ENCODE measurements around the gene UGGT1.

Gene UGGT1, protein sequence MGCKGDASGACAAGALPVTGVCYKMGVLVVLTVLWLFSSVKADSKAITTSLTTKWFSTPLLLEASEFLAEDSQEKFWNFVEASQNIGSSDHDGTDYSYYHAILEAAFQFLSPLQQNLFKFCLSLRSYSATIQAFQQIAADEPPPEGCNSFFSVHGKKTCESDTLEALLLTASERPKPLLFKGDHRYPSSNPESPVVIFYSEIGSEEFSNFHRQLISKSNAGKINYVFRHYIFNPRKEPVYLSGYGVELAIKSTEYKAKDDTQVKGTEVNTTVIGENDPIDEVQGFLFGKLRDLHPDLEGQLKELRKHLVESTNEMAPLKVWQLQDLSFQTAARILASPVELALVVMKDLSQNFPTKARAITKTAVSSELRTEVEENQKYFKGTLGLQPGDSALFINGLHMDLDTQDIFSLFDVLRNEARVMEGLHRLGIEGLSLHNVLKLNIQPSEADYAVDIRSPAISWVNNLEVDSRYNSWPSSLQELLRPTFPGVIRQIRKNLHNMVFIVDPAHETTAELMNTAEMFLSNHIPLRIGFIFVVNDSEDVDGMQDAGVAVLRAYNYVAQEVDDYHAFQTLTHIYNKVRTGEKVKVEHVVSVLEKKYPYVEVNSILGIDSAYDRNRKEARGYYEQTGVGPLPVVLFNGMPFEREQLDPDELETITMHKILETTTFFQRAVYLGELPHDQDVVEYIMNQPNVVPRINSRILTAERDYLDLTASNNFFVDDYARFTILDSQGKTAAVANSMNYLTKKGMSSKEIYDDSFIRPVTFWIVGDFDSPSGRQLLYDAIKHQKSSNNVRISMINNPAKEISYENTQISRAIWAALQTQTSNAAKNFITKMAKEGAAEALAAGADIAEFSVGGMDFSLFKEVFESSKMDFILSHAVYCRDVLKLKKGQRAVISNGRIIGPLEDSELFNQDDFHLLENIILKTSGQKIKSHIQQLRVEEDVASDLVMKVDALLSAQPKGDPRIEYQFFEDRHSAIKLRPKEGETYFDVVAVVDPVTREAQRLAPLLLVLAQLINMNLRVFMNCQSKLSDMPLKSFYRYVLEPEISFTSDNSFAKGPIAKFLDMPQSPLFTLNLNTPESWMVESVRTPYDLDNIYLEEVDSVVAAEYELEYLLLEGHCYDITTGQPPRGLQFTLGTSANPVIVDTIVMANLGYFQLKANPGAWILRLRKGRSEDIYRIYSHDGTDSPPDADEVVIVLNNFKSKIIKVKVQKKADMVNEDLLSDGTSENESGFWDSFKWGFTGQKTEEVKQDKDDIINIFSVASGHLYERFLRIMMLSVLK (N-terminal part only)

DNA sequence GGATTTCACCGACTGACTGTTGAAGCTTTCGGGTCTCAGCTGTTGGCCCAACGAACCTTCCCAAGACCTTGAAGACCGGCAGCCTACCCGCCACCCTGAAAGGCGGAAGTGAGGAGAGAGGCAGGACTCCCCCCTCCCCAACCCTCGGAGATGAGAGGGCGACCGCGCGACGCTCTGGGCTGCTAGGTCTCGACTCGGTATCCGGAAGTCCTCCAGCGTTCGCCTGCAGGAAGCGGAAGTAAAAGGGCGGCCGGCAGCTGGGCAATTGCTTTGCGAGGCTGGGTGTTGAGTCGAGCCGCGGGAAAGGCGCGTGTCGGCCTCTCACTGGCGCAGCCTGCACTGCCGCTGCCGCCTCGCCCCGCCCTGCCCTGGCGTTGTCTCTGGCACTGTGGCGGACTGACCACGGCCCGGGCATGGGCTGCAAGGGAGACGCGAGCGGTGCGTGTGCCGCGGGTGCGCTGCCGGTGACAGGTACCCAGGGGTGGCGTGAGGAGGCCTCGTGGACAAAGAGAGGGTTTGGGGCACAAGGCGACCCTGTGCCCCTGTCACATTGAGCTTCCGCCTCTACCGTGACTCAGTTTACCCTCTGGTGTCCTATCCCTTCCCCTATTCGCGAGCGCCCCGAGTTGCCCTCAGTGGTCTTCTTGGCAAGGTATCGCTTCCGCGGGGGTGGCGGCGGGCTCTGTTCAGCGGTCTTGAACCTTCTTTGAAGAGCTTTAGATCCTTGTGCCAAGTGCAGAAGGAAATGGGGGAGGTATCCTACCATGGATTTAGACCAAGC lies at the start of gene UGGT1:
Gene UGGT1 (plus strand): TSS at position 256 of the 781 bp plus-strand sequence. CDS start 158 bp downstream, at position 414.
- peak; percentile 80 to 86 for DNase-seq (ENCODE audit: low read depth in 2 of 2, low spot score in 1 of 2)

DNA sequence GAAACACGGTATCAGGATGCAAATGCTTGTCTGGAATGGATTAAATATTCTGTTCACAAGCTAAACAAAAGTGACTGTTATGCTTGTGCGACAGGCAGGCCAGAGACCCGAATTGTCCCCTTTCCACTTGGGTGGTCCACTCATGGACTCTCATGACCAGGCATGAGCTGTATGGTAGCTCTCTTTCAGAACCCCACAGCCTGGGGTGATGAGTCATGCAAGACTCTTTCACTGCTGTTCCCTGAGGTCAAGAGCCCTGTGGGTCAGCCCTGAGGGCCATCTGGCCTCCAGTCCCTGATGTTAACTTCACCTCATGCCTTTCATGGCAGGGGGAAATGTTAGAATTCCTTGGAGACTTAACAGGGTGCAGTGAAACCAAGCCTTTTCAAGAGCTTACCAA lies 49.4 kb upstream of the UGGT1 start:
- no peak for DNase-seq (ENCODE audit: low read depth in 2 of 2, low spot score in 1 of 2)

DNA sequence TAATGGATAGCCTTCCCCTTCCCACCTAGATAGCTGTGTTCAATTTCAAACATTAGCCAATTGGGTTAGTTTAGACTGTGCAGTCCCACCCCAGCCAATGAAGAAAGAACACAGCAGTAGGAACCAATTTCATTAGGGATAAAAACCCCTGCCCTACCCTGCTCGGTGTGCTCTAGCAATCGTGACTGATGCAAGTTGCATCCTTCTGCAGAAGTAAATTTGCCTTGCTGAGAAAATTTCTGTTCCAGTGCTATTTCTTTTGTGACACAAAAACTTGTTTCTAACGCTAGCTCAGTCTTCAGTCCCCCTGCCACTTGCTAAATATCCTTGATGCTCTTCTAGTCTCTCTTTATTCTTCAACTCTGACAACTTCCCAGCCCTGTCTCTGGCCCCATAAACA lies 48.0 kb upstream of the UGGT1 start:
- DNase-seq (ENCODE audit: low read depth in 2 of 2, low spot score in 1 of 2): no peak

DNA sequence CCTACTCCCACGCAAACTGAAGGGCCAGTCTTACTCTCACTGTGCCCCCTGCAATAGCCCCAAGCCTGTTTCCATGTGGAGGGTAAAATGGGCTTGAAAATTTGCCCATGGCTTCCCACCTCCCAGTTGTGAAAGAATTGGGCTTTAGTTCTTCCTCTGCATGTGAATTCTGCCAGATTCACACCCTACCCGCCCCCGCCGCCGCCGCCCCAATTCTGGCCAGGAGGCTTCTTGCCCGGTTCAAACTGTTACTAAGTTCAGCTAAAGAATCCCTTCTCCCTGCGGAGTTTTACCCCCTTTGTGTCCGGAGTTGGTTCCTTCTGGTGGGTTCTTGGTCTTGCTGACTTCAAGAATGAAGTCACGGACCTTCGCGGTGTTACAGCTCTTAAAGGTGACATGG lies 37.7 kb upstream of the UGGT1 start:
- DNase-seq (ENCODE audit: low read depth in 2 of 2, low spot score in 1 of 2): no peak

DNA sequence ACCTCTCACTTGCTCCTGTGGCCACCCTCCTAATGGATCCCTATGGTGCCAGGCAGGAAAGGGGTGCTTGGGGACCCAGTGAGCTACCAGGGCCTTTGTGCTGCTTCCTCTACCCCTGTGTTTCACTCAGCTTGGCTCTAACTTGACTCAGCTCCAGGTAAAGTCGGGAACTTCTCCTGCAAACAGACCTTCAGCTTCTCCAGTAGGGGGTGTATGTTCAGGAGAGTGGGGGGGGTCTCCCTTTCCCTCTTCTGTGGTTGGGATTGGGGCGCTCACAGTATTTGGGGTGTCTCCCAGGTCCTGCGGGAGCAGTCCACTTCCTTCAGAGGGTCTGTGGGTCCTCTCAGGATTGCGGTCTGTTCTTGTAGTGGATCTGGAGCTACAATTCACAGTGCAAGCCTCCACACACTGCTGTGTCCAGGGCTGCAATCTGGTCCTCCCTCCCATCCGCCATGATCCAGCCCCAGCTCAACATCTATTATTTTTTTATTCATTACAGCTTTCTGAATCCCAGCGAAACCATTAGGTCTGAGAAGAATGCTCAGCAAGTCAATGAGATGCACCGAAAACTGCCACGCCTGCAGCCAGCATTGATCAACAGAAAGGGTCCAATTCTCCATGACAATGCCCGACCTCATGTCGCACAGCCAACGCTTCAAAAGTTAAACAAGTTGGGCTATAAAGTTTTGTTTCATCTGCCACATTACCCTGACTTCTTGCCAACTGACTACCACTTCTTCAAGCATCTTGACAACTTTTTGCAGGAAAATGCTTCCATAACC lies 36.7 kb upstream of the UGGT1 start:
- no peak for DNase-seq (ENCODE audit: low read depth in 2 of 2, low spot score in 1 of 2)

DNA sequence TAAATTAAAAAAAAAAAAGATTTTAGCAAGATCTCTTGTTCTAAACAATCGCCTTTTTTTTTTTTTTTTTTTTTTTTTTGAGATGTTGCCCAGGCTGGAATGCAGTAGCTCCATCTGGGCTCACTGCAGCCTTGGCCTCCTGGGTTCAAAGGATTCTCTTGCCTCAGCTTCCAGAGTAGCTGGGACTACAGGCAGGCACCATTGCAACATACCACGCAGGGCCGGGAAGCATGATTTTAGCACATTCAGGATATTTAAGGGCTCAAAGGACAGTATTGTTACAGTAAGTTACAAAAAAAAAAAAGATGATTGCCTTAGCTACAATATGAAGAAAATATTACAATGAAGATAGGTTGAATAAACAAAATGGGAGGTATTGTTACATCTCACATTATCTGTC lies 33.7 kb upstream of the UGGT1 start:
- DNase-seq (ENCODE audit: low read depth in 2 of 2, low spot score in 1 of 2): no peak

DNA sequence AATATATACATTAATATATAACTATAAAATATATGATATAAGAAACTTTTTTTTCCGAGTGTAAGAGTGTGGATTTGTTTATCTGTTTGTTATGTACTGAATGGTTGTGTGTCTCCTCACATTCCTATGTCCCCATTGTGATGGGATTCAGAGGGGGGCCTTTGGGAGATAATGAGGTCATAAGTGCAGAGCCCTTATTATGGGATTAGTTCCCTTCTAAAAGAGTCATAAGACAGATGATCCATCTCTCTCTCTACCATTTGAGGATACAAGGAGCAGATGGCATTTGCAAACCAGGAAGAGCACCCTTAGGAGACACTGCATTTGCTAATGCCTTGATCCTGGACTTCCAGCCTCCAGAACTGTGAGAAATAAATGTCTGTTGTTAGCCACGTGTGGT lies 32.9 kb upstream of the UGGT1 start:
- DNase-seq (ENCODE audit: low read depth in 2 of 2, low spot score in 1 of 2): no peak

DNA sequence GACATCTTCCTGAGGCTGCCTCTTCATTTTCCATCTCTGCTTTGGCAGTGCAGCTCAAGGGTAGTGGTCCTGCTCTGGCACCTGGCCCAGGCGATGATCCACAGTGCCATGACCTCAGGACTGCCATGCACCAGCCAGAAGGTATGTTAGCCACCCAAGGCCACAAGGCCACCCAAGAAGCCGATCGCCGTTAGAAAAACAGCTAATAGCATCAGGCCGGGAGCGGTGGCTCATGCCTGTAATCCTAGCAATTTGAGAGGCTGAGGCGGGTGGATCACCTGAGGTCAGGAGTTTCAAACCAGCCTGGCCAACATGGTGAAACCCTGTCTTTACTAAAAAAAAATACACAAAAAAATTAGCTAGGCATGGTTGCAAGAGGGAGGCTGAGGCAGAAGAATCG lies 28.4 kb upstream of the UGGT1 start:
- DNase-seq (ENCODE audit: low read depth in 2 of 2, low spot score in 1 of 2): no peak

DNA sequence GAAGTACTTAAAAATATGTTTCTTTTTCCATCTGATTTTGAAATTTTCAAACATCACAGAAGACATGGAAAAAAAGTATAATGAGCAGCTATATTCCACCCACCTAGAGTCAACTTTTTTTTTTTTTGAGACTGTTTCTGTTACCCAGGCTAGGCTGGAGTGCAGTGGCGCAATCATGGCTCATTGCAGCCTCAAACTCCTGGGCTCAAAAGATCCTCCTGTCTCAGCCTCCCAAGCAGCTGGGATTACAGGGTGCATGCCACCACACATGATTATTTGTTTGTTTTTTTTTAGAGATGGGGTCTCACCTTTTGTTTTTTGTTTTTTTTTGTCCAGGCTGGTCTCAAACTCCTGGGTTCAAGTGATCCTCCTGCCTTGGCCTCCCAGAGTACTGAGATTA lies 26.6 kb upstream of the UGGT1 start:
- no peak for DNase-seq (ENCODE audit: low read depth in 2 of 2, low spot score in 1 of 2)

DNA sequence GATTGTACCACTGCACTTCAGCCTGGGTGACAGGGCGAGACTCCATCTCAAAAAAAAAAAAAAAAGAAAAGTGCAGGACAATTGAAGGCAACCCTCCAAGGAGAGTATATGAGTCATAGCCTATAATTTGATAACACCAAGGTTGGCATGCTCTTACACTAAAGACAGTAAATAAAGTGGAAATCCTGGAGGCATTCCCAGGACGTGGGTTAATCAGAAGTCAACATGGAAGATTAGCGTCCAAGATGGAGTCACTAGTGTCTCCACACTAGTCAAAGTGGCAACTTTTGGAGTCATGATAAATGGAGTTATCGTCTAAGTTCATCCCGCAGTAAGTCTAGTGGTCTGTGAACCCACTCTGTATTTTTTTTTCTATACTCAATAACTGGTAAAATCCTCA lies 21.2 kb upstream of the UGGT1 start:
- no peak for DNase-seq (ENCODE audit: low read depth in 2 of 2, low spot score in 1 of 2)

DNA sequence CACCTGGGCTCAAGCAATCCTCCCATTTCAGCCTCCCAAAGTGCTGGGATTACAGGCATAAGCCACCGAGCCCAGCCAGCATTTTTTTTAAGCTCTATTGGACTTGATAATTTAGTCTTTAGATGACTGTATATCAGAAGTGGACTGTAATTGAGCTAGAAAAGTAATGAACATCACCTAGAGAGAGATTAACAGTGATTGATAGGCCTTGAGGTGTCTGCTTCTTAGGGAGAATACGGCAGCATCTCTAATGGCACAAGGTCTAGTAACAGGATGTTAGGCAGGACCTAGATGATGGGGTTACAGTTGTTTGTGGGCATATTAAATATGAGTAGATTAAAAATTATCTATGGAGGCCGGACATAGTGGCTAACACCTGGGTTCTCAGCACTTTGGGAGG lies 17.7 kb upstream of the UGGT1 start:
- no peak for DNase-seq (ENCODE audit: low read depth in 2 of 2, low spot score in 1 of 2)

DNA sequence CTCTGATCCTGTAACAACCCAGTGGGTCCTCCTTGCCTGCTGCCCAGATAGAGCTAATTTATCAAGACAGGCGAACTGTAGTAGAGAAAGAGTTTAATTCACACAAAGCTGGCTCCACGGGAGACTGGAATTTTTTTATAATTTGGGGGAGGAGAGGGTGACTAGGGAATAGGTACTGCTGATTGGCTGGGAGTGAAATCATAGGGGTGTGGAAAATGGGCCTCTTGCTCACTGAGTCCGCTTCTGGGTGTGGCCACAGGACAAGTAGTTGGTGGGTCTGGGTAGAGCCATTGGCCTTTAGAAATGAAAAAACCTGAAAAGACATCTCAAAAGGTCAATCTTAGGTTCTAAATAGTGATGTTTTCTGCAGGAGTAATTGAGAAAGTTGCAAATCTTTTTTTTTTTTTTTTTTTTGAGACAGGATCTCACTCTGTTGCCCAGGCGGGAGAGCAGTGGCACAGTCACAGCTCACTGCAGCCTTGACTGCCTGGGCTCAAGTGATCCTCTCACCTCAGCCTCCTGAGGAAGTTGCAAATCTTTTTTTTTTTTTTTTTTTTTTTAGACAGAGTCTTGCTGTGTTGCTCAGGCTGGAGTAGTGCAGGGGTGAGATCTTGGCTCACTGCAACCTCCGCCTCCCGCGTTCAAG lies 14.4 kb upstream of the UGGT1 start:
- no peak for DNase-seq (ENCODE audit: low read depth in 2 of 2, low spot score in 1 of 2)

DNA sequence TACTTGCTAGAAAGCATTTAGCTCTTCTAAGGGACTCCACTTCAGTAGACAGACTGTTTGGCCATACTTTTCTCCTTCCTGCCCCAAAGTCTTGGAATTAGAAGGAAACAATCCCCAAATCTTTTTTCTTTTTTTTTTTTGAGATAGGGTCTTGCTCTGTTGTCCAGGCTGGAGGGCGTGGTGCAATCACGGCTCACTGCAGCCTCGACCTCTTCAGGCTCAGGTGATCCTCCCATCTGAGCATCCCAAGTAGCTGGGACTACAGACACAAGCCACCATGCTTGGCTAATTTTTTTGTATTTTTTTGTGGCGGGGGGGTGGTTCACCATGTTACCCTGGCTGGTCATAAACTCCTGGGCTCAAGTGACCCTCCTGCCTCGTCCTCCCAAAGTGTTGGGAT lies 6.2 kb upstream of the UGGT1 start:
- DNase-seq (ENCODE audit: low read depth in 2 of 2, low spot score in 1 of 2): no peak

DNA sequence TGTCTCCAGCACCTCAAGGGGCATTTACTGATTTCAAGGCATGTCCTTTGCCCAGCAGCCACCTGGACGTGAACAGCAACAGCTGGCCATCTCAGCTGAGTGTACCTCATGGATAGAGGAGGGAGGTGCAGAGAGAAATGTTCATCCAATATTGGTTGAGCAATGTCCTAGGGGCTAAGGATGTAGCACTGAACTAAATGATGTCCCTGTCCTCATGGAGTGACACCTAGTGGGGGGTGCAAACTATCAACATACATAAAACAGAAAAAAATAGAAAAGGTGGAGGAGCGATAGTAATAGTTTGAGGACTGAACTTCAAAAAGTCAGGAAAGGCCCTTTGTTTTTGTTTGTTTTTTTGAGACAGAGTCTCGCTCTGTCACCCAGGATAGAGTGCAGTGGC lies 4.8 kb upstream of the UGGT1 start:
- DNase-seq (ENCODE audit: low read depth in 2 of 2, low spot score in 1 of 2): no peak

DNA sequence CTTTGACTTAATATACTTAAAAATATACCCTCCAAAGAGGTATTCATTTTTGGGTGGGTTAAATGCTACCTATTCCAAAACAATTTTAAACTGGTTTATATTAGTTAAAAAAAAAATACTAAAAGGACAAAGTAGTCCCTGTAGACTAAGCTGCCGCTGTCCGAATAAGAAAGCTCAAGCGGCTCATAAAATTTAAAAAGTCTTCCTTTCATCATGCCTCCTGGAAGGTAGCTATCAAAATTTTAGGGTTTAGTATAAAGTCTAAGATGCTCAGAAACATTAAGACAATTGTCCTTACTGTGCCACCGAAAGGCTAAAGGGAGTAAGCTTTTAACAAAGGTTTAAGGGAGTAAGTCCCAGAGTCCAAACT lies 440 bp upstream of the UGGT1 start:
- DNase-seq (ENCODE audit: low read depth in 2 of 2, low spot score in 1 of 2): no peak

DNA sequence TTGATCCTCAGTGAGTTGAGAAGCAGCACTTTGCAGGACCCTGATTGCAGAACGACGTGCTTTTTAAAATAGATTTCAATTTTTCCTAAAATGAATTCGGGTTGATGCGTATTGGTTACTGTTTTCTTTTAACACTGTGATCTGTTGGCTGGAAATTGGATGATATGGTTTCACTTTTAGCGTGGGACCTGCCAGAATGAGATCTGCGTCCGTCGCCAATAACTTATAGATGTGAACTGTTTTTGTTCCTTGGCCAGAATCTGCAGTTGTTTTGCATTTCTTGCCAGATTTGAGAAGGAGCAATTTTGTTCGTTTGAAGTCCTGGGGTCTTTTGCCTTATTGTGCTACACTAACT lies 703 bp downstream of the UGGT1 start:
- DNase-seq (ENCODE audit: low read depth in 2 of 2, low spot score in 1 of 2): no peak

DNA sequence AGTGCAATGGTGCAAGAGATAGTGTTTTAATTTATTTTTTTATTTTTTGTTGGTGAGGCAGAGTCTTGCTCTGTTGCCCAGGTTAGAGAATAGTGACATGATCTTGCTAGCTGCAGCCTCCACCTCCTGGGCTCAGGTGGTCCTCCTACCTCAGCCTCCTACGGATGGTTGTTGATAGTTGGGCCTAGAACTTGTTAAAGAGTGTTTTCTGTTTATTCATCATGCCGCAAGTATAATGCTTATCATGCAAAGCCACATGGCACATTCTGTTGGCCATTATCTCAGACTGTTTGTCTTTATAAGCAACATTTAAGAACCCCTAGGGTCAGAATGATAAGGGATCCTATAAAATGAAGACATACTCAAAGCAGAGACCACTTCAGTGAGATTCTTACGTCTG lies 1.7 kb downstream of the UGGT1 start:
- DNase-seq (ENCODE audit: low read depth in 2 of 2, low spot score in 1 of 2): no peak

DNA sequence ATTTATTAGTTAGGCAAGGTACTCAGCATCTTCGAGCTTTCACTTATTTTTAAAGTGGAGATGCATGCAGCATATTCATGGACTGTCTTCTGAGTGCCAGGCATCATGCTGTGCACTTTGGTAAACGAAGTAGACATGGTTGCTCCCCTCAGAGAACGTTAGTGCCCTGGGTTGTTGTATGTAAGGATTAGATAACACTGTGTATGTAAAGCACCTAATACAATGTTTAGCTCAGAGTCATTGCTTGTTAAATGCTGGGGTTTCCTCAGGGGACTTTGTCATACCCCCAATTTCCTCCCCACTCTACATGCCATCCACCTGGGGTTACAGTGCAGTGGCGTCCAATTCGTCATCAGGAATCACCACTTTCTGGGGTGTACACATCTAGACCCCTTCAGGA lies 2.8 kb downstream of the UGGT1 start:
- no peak for DNase-seq (ENCODE audit: low read depth in 2 of 2, low spot score in 1 of 2)

DNA sequence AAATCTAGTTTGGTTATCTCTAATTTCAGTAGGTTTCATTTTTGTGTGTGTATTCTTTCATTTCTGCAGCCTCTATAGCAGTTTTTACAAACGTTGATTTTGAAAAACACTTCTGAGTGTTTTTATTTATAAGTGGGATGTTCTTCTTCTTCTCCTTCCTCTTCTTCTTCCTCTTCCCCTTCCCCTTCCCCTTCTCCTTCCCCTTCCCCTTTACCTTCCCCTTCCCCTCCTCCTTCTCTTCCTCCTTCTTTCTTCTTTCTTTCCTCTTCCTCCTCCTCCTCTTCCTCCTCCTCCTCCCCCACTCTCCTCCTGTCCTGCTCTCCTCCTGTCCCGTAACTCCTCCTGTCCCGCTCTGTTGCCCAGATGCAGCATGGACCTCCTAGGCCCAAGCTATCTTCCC lies 4.2 kb downstream of the UGGT1 start:
- no peak for DNase-seq (ENCODE audit: low read depth in 2 of 2, low spot score in 1 of 2)

DNA sequence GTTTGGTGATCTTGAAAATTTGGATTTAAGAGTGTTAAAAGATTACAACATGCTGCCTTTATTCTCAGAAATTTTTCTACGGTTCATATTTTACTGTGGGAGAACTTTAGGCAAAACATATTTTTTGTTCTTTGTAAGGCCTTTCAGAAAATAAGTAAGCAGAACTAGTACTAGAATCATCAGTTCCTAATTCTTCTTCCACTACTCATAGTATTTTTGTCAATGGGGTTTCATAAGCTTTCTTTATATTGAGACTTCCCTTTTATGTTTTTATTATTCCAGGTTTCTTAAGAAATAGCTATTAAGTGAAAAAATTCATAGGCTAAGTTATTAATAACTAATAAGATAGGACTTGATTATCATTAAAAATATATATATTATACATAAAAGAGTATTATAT lies 12.4 kb downstream of the UGGT1 start:
- DNase-seq (ENCODE audit: low read depth in 2 of 2, low spot score in 1 of 2): no peak
